HL-60 (cell line): ENCODE data around the gene TCTA.

Experiments
- CTCF ChIP-seq: IDR thresholded peaks from one replicate; pipeline ENCODE4 v1.5.1; 2011; ENCODE audit warnings: low read length, control low read depth, inconsistent platforms; ENCODE audit not compliant: insufficient read depth
- GABPA ChIP-seq: IDR thresholded peaks from 2 replicates; pipeline ENCODE4 v1.6.1; 2012; ENCODE audit warnings: low read depth
- POLR2AphosphoS5 ChIP-seq: IDR thresholded peaks from 2 replicates; pipeline ENCODE4 v1.6.1; 2012; ENCODE audit warnings: low read depth
- SPI1 ChIP-seq: IDR thresholded peaks from 2 replicates; pipeline ENCODE4 v1.6.1; 2012; ENCODE audit warnings: low read depth, mild to moderate bottlenecking, borderline replicate concordance

DNA sequence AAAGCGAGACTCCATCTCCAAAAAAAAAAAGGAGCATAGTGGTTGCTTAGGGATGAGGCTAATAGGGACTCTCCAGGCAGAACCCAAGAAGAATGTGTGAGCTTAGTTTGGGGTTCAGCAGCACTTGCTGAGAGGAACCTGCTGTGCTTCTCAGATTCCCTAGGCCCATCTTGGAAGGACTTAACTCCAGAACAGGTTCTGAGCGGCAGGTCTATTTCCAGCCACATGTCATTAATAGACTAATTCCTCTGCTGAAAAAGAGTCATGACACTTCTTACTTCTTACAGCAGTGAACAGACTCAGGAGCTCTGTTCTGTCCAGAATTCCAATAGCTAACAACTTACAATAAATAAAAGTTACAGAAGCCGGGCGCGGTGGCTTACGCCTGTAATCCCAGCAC is 22.9 kb upstream of the TCTA start:
- TF ChIP-seq POLR2AphosphoS5 (no peak), CTCF (no peak), GABPA (no peak), SPI1 (no peak)
